Subcutaneous adipose tissue (tissue), 4 donors: ENCODE data around the gene DRC1. TPM values are rescaled to one million over a fixed set of nuclear protein-coding genes. Genes with fewer than 3 reads are reported as not detected.

Experiments used
- total RNA-seq, 4 donors: library from RNA; depleted of rRNA; stranded (reverse); fragments of >200 nt; gene quantifications; one replicate each; pipeline ENCODE4 v1.1.0, GENCODE V29; 2016
- TF ChIP-seq, protein P1 (sequence below): fragments of 450-650 bp; IDR thresholded peaks from one replicate; pipeline ENCODE4 v1.5.1; 2016; ENCODE audit warnings: low read depth, mild to moderate bottlenecking, control low read depth, antibody characterized with exemption, moderate library complexity

Gene DRC1
- total RNA-seq, 4 donors from 2014 or later = not detected

DNA sequence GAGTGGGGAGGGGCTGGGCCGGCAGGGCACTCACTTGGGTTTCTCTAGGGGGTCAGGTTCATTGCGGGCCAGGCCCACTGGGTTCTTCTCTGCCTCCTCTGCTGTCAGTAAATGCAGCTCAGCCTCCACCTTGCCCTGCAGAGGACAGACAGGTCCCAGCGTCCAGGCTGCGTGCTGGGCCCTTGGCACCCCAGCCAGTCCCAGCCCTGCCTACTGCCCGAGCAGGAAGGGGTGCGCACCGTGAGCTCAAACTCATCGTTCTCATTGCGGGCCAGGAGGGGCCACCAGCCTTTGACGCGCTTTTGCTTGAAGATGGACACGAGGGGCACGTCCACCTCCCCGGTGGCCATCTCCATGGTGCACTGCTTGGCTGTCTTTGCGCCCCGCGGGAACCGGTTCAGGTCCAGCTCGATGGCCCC lies 58.9 kb downstream of the DRC1 start:
- TF ChIP-seq, protein P1, sequence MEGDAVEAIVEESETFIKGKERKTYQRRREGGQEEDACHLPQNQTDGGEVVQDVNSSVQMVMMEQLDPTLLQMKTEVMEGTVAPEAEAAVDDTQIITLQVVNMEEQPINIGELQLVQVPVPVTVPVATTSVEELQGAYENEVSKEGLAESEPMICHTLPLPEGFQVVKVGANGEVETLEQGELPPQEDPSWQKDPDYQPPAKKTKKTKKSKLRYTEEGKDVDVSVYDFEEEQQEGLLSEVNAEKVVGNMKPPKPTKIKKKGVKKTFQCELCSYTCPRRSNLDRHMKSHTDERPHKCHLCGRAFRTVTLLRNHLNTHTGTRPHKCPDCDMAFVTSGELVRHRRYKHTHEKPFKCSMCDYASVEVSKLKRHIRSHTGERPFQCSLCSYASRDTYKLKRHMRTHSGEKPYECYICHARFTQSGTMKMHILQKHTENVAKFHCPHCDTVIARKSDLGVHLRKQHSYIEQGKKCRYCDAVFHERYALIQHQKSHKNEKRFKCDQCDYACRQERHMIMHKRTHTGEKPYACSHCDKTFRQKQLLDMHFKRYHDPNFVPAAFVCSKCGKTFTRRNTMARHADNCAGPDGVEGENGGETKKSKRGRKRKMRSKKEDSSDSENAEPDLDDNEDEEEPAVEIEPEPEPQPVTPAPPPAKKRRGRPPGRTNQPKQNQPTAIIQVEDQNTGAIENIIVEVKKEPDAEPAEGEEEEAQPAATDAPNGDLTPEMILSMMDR = no peak

DNA sequence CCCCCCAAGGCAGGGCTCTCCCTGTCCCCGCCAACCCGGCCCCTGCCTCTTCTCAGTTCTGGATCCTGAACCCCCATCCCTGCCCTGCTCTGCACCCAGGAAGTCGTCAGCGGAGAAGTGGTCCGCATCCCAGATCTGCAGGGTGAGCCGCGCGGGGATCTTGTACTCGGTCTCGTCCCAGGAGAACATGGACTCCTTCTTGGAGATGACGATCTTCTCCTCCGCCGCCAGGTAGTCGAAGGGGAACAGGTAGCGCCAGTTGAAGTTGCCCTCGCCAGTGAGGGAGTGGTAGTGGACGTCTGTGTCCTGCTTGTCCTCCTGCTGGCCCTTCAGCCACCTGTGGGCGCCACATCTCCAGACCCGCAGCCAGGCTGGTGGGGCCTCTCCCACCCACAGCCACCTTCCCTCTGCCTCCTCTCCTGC lies 59.9 kb downstream of the DRC1 start:
- TF ChIP-seq, protein P1 = no peak

DNA sequence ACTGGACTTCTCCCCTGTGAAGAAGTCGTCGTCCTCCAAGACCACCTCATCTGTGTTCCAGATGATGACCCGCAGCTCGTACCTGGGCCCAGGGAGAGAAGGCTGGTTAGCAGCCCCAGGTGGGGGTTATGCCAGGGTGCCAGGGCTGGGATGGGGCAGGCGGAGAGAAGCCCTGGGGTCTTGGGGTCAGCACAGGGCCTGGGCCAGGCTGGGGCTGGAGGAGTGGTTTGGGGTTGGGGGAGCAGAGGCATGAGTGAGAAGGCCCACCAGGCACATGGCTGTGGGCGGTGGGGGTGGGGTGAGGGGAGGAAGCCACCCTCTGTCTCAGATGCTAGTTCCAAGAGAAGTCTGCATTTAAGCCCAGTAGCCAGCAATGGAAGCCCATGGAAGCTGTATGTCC lies 60.4 kb downstream of the DRC1 start:
- TF ChIP-seq, protein P1 = no peak

DNA sequence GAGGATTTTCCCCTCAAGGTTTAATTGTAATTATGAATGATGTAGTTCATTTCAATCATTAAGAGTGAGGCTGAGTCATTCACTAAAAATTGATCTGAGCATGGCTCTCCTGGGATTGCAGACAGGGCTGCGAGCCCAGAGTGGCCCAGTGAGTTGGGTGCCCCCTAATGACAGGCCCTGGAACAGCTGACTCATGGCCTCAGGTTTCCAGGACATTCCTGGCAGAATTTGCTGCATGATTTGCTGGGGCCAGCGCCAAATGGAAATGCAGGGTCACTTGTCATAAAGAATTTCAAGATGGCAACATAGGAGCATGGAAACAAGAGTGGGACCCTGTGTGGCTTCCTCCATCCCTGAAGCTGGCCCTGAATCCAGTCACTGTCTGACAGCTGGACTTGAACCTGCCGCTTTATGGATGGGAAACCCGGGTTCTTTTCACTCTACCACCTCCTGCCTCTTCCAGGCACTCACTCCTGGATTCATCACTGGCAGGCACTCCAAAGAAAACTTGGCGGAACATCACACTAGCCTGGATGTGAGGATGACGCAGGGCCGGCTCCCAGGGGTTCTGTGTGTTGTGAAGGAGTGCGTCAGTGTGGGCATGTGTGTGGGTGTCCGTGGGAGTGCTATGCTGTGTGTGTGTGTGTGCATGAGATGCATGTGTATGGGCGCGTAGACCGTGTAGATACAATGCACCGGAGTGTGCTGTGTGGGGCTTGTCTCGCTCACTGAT lies 61.0 kb downstream of the DRC1 start:
- TF ChIP-seq, protein P1 = no peak

DNA sequence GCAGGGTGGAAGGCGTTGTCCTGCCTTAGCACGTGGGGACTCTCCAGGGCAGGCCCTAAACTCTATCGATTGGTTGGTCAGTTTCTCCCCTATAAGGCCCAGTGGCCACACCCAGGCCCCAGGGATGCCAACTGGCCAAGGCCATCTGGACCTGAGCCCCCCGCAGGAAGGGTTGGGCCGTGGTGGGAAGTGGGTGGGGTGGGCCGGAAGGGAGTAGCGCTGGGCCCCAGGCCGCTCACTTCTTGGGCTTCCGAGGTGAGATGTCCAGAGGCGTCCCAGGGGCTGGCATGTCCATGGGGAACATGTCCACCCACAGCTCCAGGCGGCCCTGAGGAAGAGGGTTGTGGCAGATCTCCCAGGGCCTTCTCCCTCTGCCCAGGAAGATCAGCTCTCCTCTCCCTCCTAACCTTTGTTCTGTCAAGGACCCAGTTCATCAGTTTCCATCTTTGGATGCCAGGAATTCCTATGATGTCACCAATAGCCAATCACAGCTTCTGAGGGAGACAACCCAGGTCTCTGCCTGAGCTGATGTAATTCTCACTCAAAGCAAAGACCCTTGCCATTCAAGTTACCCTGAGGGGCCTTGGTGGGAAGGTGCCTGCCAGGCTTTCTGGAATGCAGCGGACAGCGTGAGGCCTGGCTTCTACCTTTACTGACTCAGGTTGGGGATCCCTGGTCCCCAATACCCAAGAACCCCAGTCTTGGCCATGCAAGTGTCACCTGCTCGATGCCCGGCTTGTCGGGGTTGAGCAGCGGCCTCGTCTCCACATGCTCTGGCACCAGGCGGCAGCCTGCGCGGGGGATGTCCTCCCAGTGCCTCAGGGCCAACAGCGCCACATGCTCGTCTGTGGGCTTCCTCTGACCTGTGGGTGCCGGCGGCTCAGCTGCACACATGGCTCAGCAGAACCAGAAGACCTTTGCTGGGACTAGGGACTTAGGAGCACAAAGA lies 61.8 kb downstream of the DRC1 start:
- TF ChIP-seq, protein P1 = no peak

DNA sequence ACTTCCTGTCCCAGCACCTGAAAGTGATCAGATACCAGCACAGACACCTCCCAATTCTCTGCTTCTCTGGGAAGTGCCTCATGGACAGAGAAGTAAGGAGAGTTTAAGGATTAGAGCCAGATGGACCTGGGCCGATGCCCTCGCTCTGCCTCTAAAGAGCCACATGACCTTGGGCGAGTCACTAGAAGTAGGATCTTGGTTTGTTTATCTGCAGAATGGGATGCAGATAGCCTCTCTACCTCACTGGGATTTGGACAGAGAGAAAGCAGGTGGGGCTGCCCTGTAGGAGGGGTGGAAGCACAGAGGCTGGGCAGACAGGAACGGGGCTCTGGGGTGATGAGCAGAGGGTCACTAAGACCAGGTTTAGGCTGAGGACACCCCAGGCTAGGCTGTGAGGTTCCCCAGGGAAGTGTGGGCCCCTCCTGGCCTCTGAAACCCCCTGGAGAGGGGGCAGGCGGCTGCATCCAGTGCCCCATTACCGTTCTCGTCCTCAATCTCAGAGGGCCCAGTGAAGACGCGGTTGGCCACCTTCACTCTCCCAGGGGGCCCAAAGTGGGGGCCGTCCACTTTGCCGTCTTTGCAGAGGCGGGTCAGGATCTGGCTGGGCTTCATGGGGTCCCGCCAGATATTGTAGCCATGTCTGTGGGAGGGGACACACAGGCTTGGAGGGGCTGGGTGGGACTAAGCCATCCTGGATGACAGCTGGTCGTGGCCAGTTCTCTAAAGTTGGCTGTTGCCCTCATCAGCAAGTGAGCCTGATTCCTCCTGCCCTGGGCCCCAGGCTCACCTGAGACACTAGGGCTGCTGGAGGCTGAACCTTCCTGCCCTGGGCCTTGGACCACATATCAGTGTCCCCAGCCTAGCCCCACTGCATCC lies 62.9 kb downstream of the DRC1 start:
- TF ChIP-seq, protein P1 = no peak
